ELR (cell line): Measurements from ENCODE around the gene PSME3IP1.
"Not testable (repeated sequence)": the region's sequence is repeated elsewhere in the genome, so short reads cannot be mapped to it uniquely, and the experiment has no call there.

Source experiments
- DNase-seq: peaks from one replicate; pipeline ENCODE4 v3.0.0-alpha.2; 2015; ENCODE audit warnings: low read depth

The PSME3IP1 gene

DNA sequence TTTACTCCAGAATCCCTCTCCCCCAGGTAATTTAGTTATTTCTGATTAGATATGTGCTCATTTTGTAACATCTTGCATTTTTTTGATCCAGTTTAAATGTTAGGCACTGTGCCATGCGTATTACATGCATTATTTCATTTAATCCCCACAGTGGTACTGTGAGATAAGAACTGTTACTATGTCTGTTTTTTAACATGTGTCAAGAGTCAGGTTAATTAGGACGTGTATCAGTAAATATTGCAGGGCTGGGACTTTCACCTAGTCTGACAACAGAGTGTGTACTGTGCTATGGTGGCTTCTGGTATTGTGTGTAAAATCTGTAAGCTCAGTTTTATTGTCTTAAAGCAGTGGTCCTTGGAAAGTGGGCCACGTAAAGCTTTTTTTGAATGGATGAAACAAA, 10.9 kb upstream of the PSME3IP1 start:
- DNase-seq, result no peak

DNA sequence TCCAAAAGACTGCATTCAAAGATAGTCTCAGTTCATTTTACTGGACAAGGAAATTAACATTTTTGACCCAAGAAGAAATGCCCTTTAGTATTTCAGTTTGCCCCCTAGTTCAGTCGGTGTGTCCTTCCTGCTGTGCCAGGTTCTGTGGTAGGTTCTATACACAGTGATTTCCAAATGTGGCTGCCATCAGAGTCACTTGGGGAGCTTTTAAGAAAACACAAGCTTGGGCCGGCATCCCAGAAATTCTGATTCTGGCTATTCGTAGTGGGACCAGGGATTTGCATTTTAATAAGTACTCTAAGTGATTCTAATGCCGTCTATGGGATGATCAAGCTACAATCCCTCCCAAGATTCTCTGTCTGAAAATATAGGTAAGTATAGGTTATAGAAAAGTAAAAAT, 10.4 kb upstream of the PSME3IP1 start:
- no peak for DNase-seq

DNA sequence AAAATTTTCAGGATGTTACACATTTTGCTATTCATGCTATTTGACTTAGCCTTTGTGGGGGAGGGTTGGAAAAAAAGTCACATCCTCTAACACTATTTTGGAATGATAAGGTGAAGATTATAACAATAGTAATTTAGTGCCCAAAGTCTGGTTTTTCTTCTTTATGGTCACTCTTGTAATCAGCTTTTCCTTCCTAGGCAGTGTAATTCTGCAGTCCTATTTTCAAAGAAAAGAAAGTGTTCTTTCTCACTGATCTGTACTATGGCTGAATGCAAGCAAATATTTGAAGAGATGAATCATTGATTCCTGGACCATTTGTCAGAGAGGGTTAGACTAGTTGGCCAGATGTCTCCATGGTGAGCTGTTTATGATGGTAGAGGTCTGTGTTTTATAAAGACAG, 8.7 kb upstream of the PSME3IP1 start:
- peak; percentile 97 for DNase-seq

DNA sequence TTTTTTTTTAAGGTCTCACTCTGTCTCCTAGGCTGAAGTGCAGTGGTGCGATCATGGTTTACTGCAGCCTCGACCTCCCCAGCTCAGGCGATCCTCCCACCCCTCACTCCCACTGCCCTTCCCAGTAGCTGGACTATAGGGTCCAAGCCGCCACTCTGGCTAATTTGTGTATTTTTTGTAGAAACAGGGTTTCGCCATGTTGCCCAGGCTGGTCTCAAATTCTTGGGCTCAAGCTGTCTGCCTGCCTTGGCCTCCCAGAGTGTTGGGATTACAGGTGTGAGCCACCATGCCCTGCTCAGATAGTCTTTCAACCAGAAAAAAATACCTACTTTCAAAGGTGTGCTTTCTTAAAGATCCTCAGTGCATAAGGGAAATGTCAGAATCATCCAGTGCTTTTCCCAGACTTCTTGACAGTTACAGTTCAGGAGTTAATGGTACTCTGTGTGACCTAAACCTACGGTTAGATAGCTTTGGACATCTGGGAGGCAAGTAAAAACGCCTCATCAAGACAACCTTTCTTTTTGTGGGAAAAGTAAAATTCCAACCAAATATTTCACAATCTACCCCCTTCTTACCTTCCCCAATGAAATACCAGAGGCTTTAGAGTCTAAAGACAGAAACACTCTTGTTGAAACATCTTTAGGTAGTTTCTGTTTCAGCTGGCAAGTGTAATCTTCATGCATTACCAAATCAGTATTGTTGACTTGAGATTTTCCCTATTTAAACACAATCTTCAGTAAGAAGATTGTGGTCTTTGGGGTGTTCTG, 7.1 kb upstream of the PSME3IP1 start:
- DNase-seq, result peak; percentile 32

DNA sequence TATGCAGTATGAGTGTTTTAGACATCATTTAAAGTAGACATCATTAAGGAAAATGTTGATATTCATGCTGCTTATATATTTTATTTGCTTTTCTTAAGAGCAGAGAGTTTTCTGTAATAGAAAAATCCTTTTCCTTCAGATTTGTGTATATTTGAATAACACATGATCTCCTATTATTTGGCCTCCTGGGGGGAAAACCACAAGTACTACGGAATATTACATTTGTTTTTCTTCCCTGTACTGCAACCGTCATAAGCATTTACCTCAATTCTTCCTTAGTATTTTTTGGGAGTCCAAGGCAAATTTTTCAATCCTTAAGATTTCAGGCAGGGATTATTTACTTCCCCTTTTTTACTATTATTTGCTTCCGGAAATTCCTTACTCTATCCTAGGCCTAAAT, 6.3 kb upstream of the PSME3IP1 start:
- DNase-seq, result no peak

DNA sequence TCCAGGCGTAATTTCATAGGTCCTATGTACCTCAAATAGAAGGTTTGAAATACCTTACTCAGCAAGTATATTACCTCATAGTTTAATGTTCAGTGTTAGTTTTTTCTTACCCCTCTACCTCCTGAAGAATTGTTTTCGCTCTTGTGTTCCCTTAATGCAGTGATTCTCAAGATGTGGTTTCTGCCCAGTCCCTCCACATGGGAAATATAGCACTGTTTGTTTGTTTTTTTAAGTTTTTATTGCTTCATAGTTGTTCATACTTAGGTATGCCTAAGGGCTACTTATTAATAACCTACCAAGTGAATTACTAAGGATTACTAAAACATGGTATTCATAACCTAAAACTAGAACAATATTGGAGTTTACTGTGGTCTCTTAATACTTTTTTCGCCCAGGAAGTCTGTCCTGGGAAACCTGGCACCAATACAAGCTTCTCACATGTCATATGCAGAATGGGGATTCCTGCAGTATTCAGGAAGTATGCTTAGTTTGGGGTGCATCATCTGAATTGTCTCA, 5.3 kb upstream of the PSME3IP1 start:
- peak; percentile 87 for DNase-seq

DNA sequence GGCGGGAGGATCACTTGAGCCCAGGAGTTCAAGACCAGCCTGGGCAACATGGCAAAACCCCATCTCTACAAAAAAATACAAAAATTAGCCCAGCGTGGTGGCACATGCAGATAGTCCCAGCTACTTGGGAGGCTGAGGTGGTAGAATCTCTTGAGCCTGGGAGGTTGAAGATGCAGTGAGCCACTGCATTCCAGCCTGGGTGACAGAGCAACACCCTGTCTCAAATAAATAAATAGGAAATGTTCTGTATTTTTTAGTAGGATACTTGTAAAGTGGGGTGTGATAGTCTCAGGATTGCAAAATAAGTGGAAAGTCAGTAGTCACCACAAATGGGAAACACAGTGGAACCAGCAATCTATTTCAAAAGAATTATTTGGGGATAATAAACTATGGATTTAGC, 4.3 kb upstream of the PSME3IP1 start:
- DNase-seq, result peak; percentile 8

DNA sequence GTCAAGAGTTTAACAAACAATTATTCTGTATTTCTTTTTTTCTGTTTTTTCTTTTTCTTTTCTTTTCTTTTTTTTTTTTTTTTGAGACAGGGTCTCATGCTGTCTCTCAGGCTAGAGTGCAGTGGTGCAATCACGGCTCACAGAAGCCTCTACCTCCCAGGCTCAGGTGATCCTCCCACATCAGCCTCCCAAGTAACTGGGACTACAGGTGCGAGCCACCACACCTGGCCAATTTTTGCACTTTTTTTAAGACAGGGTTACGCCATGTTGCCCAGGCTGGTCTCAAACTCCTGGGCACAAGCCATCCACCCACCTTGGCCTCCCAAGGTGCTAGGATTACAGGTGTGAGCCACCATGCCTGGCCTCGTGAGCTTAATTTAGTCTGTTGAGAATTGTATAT, 3.7 kb upstream of the PSME3IP1 start:
- DNase-seq, result not testable (repeated sequence)

DNA sequence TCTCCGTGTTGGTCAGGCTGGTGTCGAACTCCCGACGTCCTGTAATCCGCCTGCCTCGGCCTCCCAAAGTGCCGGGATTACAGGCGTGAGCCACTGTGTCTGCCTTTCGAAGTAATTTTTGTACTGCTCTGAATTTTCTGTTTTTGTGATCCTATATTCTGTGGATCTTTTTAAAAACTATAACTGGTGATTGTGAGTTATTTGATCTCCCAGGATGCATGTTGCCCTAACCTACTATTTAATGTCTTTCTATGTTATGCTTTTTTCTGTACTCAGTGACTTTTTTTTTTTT, 2.8 kb upstream of the PSME3IP1 start:
- no peak for DNase-seq

DNA sequence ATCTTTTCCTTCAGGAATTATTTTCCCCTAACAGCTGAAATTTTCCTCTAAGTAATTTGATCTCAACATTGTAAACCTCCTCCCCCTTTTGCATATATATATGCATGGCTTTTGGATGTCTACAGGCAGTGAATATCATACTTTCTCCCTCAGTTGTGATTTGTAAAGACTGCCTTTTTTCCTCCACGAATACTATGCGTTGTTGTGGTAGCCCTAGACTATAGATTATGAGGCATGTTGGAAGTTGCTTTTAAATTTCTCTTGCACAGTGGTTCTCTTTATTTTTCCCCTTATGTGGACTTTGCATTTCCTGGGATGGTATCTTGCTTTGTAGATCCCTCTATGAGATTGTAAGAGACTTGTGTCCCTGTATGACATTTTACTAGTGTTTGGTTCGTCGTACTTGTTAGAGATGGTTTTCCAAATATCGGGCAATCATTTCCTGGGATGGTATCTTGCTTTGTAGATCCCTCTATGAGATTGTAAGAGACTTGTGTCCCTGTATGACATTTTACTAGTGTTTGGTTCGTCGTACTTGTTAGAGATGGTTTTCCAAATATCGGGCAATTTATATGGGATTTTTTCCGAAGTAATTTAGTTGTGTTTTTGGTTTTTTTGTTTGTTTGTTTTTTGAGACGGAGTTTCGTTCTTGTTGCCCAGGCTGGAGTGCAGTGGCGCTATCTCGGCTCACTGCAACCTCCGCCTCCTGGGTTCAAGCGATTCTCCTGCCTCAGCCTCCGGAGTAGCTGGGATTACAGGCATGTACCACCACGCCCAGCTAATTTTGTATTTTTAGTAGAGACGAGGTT, 2.3 kb upstream of the PSME3IP1 start:
- DNase-seq, result not testable (repeated sequence)

DNA sequence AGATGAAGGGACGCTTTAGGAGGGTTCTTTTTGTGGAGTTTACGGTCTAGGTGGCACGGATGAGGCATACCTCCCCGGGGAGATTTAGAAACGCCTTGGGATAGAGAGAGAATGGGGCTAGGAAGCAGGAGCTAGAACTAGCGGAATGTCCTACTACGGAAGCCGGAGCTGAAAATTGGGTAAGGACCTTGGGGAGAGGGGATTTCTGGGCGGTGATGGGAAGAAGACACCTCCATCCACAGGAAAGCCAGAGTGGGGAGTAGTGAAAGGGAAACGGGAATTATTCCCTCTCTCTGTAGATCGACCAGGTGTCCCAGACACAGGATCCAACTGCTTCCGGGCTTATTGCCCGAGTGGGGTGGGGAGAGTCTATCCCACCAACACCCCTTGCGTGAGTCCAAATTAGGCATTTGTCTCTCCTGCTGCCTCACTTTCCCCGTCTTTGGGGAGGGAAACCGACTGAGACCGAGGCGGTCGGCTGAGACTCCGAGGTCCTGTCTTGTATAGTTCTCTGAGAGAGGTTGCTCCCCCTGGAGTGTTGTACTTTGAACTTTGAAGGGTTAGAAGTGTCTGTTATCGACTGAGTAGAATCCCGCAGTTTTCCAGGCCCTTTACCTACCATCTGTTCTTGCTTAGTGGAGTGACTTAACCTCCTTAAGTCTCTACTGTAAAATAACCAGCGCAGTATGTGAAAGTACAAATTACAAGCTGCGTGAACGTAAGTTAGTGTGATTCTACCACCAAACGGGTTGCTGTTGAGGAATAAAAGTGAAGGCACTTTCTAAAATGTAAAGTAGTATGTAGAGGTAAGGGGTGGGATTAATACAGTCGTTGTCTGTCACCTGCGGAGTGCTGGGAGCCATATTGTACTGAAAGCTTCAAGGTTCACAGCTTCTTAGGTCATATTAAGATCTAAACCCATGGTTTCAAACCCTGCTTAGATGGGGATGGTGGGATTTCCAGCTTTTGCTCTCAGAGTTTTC, 1.3 kb upstream of the PSME3IP1 start:
- DNase-seq, result peak; percentile 59

DNA sequence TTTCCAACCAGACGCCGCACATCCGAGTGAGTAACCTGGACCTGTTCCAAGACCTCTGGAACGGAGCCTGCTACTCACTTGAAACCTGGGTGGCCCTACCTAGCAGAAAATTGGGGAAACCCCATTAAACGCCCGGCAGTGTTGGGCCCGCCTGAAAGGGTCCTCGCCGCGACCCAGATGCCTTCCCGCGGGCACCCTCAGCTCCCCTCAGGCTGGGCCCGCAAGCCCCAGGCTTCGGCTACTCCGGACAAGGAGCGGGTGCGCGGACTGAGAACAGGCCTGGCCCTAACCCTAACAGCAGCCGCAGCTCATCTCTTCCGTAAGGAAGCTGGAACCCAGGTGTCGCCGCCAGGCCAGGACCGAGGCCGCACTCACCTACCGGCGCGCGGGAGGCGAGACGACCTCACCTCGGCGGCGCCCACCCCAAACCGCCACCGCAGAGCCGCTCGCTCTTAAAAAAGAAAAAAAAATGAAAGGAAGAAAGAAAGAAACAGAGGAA, 344 bp downstream of the PSME3IP1 start:
- DNase-seq, result peak; percentile 88

DNA sequence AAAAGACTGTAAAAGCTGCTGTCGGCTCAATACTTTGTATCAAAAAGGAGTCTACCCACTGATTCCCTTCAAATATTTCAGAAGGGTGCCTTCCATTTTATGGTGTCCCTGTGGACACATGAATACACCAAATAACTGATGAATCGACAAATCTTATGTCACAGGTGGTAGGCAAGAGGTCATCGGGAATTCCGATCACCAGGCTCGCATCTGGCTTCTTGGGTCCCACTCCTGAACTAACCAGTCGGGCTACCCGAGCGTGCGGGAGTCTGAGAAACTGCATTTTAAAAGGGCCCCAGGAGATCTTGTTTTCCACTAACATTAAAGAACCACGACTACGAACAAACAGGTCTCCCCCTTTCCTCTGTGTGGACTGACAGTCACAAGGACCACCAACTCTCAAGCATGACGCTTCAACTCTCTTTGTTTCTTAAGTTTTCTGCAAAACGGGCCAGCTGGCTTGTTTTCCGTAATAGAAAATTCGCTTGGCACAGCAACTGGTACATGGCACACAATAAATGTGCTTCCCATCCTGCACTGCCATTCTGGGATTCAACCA, 873 bp downstream of the PSME3IP1 start:
- no peak for DNase-seq

DNA sequence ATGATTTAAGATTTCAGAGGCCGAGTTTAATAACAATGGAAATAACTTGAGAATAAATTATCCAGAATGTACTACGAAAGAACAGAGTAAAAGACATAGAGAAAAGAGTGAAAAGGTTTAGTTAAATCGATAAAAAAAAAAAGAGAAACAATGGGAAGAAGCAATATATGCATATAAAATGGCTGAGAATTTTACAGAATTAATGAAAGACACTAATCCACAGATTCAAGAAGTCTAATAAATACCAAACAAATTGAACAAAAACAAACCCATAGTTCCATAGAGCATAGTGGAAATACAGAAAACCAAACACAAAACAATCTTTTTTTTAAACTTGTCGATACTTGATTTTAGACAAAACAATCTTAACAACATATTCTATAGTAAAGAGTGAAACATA, 1.7 kb downstream of the PSME3IP1 start:
- DNase-seq, result no peak

DNA sequence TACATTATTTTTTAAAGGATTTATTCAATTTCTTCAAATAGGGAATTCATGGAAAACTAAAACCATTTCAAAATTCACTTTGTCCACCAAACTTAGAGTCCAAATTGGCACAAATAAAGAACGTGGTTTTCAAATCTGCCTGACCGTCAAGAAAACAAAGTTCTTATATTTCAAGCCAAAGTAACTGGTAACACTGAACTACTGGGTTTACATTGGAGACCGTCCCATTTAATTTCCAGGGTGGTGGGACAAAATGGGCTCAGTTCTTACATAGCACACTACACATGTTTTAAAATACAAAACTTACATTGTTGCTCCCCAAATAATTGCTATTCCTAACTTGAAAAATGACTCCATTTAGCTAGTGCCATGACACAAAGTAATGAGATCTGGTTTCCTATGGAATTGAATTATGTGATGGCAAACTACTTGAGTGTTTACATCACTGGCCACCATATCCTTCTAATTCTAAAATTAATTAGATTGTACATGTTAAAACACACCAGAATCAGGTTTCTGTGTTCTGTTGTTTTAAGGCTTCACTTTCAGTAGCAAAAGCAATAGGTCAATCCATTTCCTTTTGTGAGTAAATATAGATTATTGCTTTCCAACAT, 6.5 kb downstream of the PSME3IP1 start:
- DNase-seq, result no peak

DNA sequence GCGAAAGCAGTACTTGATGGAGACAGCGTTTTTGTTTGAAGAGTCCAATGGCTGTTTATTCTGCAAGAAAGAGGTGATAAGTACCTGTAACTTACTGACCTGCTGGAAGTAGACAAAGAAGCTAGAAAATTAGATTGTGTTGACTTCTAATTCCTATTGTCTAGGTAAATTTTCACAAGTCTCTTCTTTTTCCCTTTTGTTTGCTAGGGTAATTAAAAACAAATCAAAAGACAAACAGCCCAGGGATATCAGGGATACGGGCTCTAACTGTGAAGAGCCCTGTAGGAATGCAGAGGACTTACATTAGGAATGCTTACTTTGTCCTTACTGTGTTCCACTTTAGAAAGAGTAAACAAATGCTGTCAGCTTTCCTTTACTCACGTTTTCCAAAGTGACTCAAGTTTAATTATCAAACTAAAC, 7.0 kb downstream of the PSME3IP1 start:
- DNase-seq, result peak; percentile 44

DNA sequence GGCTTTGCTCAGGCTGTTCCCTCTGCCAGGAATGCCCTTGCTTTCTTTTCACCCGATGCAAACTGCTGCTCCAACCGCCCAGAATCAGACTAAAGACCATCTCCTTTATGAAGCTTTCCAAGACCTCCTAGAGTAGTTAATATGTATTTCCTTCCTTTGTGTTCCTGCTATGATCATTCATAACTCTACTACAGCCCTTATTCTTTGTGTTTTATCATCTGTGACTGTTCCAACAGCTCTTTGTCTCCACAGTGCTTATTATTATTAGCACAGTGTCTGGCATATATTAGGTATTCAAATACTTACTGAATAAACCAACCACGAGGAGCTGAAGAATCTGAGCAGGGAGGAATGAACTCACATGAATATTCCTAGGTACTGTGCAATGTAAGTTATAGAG, 7.6 kb downstream of the PSME3IP1 start:
- DNase-seq, result no peak

DNA sequence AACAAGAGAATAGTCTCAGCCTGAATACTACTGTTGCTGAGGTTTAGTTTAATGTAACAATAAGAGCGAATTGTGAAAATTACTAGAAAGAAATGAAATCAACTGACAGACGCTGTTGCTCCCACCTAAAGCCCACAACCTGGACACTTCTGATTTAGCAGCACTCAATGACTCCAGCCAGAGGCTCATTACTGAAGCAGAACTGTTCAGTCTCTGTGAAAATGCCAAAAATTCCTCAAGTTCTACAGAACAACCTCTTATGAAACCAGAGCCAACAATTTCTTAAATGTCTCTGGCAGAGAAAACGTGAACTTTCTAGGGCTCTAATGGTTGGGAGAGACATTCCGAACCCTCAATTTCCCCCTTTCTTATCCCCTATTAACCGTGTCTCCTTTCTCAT, 9.9 kb downstream of the PSME3IP1 start:
- DNase-seq, result no peak

DNA sequence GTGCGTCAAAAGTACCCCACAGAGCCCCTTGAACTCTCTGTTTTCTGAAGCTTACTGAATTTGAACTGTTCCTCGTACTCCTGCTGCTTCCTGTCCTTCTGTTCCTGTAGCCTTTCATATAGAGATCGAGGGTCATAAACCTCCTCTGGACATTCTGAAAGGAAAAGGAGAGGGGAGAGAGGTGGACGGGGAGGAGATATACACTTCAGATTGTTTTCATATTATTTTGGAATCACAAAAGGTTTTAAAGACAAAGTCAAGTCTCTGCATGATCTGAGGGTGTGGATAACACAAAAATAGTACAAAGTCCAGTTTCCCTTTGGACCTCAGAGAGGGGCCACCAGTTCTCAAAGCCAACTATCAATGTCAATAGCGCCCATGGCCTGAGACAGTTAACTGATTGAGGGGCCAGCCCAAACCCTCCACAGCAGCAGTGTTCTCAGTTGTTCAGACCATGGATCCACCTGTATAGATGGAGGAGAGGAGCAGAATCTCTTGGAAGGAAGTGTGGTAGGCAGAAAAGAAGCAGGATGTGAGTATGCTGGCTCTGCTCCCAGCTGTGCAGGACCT, 13.0 kb downstream of the PSME3IP1 start:
- DNase-seq, result no peak

DNA sequence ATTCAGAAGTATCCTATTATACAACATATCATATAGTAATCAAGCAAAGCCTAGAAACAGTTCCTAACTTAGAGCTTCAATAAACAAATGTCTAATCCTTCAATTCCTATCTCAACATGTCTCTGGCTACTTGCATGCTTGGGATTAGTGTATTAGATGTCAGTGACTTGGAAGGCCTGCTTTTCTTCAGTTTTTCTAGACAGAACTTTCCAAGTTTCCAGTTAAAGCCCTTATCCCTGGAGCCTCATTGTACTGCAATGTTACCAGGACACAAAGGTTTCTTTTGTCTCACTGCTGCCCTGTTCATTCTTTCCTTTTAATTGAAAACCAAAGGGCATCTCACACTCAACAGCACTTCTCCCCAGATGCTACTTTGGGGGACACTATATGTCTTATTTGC, 16.5 kb downstream of the PSME3IP1 start:
- DNase-seq, result no peak

DNA sequence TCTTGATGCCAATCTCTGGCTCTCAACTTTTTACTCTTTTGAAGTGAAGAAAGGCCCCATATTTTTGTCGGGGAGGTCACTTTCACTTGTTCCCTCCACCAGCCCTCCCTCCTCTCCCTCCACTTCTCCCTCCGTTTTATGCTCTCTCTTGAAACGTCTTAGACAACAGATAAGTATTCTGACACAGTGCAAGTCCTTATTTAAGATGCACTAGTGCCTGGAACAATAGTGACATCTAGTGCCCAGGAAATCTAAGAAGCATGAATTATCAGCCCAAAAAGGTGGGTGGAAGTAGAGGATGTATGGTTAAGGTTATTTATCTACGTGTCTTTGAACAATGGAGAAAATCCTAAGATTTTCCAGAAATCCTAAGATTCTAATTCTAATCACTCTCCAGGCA, 17.9 kb downstream of the PSME3IP1 start:
- peak; percentile 71 for DNase-seq
